Posterior vena cava (tissue), 2 donors: ENCODE data around the gene GALR2. TPM values are rescaled to one million over a fixed set of nuclear protein-coding genes. Genes with fewer than 3 reads are reported as not detected.

Experiments used
- DNase-seq: peaks from one replicate; pipeline ENCODE4 v3.0.0-alpha.2; 2020; ENCODE audit warnings: low spot score
- intact Hi-C, 2 donors: fragments of 100-400 bp; cut with DNase I; formaldehyde crosslinking; loops; one replicate each; pipeline versions ENCODE4 v1.14.1 to v1.14.2; 2022 to 2023
- microRNA-seq, 2 donors: library from miRNA; unstranded; fragments of <30 nt; microRNA quantifications; one replicate each; pipeline ENCODE4 v1.2.0, GENCODE V29; 2020 to 2021; ENCODE audit warnings: borderline microRNAs expressed in 2 of 2
- total RNA-seq, 2 donors: library from RNA; stranded (reverse); fragmentation: NEBNext Ultra II Directional; extraction: Animal tissue kit (Norgen Biotek cat#: 25700); gene quantifications; one replicate each; pipeline ENCODE4 v1.2.1, GENCODE V29; 2021
- donor health status: DM: yes; HTN: yes; CAD: no.
- donor health status: DM: yes; HTN: yes; CAD: no.

The GALR2 gene
- total RNA-seq, 2 donors from 2014 or later: not detected

DNA sequence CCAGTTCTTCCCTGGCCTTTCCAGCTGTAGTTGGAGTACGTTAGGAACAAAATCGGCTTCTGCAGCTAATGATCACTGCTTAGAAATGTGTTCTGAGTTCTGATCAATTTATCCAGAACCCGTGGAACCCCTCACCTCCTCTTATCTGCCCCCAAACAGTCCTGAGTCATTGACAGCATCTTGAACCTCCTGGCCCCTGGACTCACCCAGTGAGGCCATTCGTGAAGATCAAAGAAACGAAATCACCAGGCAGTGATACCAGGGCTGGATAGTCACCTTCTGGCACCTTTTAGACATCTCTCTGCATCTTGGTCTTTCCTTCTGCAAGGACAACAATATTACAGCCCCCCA is 46.1 kb downstream of the GALR2 start:
- DNase-seq: no peak

DNA sequence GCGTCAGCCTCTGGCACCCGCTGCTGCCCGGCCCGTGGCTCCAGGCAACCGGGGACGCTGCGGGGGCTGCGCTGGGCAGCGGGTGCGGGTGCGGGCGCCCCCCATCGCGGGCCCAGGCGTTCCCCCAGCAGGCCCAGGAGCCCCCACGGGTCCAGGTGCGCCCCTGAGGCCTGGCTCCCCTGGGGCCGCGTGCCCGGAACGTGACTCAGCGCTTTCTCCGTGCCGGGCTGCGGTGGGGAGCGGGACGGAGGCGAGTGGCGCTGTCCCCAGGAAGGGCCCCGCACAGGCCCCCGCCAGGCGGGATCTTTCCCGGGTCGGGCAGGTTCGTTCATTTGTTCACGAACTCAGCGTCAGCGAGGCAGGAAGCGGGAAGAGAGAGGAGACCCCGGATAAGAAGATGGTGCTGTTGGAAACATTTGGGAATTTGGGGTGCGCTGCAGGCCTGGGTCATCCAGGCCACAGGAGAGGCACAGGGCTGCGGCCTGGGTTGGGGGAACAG is 47.4 kb downstream of the GALR2 start:
- intact Hi-C loops: loop anchor here (1.0 to 10.0 kb wide), 3 partner anchors 157 to 273 kb away; no protein-coding TSS in a partner anchor
- no peak for DNase-seq

More for the DNA sequence above, 46.1 kb downstream of the GALR2 start:
- intact Hi-C loops: loop anchor here (1.0 to 10.0 kb wide), 3 partner anchors 158 to 274 kb away; no protein-coding TSS in a partner anchor

DNA sequence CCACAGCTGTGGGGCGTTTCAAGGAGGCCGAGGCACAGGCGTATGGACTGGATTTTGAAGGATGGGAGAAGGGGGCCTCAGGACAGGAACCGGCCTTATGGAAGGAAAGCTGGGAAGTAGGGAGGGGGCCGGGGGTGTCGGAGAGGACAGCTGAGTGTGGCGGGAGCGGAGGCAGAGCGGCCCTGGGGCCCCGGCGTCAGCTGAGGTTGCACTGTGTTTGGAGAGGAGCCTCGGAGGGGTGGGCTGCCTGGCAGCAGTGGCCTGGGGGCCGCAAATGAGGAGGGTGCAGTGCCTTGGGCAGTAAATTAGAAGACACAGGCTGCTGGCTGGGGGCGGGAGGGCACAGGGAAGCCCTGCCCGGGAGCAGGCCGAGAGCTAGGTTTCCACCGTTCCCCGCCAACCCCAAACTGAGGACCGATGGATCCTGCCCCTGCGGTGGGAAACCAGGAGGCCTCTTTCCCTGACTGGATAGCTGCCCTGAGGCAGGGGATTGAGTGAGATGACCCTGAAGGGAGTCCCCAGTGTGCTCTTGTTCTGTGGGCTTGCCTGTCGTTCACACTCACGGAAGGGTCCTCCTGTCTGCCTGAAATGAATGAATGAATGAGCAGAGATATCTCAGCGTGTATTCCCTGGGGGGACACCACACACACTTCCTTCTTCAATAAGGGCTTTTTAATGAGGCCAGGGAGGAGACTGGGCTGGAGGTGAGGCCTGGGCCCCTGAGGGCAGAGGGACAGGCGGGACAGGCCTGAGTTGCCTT is 48.0 kb downstream of the GALR2 start:
- peak; percentile 24 for DNase-seq
- intact Hi-C loops: loop anchor here in 1 of 2 donors (10.0 kb wide), 1 partner anchor 272 kb away; no protein-coding TSS in a partner anchor

DNA sequence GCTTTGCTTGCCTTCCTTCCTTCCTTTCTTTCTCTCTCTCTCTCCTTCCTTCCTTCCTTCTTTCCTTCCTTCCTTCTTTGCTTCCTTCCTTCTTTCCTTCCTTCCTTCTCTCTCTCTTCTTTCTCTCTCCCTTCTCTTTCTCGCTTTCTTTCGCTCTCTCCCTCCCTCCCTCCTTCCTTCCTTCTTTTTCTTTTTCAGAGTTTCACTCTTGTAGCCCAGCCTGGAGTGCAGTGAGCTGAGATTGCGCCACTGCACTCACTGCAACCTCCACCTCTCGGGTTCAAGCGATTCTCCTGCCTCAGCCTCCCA is 48.6 kb downstream of the GALR2 start:
- DNase-seq: no peak
- intact Hi-C loops: loop anchor here in 1 of 2 donors (10.0 kb wide), 1 partner anchor 272 kb away; no protein-coding TSS in a partner anchor

DNA sequence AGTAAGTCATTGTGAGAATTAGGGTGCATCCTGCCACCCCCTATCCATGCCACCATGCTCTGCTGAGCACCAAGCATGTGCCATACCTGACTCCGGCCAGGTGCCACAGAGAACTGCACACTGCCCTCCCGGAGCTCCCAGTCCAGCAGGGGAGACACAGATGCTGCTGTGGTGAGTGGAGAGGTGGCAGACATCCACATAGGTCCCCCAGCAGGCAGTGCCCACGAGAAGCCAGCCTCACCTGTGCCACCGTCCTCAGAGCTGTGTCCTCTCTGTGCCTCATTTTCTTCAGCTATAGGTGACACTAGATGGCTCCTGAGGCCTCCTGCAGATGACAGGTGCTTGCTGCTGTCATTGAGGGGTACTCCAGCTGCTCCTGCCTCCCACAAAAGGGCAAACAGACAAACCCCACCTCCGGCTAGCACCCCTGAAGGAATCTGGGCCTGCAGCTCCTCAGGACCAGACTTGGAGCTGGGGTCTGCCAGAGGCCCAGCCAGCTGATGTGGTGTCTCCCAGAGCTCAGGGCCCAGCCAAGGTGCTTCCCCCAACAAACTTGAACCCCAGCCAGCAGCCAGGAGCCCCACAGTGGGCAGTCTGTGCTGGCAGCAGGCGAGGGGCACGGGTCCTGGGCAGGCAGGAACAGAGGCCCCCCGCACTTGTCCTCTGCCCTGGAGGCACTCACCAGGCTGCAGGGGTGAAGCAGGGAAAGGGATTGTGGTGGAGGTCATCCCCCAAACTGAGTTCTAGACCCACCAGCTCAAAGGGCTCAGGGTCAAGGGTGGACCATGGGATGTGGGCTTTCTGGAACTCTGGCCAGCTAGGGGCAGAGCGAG is 49.4 kb downstream of the GALR2 start:
- intact Hi-C loops: loop anchor here in 1 of 2 donors (10.0 kb wide), 1 partner anchor 271 kb away; no protein-coding TSS in a partner anchor
- DNase-seq: peak; percentile 43

DNA sequence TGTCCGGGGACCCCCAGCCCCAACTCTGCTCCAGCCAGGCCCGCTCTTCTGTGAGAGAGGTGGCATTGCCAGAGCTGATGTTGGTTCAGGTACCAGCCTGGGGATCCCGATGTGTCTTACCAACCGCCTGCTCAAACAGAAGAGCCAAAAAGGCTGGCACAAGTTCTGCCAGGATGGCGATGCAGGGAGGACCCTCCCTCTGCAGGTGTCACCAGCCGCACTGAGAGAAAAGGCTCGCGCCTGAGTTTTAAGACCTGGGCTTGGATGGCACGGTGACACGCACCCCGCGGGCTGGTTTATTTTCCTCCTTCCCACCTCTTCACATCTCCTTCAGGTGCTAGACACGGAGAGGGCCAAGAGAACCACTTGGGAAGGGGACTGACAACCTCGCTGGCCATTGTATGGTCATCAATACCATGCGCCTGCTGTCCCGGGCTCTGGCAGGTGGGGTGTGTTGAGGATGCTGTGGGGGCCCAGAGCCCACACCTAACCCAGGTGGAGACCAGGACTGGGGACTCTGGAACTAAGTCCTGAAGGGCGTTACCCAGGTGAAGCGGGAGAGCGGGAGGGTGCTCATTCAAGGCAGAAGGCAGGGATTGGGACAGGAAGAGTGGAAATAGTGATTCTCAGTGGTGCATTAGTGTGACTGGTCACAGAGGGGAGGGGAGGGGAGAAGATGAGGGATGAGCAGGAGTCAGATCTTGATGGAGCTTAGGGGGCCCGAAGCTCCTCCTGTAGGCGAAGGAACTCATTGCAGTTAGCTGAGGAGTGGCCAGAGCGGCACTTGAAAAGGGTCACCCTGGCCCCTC is 50.2 kb downstream of the GALR2 start:
- no peak for DNase-seq
- intact Hi-C loops: loop anchor here in 1 of 2 donors (10.0 kb wide), 1 partner anchor 270 kb away; no protein-coding TSS in a partner anchor

DNA sequence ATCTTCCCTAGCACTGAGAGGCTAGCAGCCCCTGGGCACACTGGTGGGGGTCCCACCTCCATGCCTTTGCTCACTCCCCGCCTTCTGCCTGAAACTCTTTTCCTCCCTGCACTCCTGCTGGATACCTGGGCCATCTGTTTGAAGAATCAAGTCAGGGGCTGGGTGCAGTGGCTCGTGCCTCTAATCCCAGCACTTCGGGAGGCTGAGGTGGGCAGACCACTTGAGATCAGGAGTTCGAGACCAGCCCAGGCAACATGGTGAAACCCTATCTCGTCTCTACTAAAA is 50.8 kb downstream of the GALR2 start:
- intact Hi-C loops: loop anchor here in 1 of 2 donors (10.0 kb wide), 1 partner anchor 269 kb away; no protein-coding TSS in a partner anchor
- DNase-seq: no peak

DNA sequence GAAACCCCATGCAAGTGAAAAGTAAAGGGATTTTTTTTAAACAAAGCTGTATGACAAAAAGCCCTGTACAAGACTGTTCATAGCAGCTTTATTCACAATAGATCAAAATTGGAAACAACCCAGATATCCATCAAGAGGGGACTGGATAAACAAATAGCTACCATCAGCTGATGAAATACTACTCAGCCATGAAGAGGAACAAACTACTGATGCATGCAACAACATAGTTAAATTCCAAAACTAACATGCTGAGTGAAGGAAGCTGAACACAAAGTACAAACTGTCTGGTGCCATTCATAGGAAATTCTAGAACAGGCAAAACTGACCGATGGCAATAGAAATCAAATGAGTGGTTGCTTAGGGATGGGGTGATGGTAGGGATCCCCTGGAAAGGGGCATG is 51.3 kb downstream of the GALR2 start:
- intact Hi-C loops: loop anchor here in 1 of 2 donors (10.0 kb wide), 1 partner anchor 269 kb away; no protein-coding TSS in a partner anchor
- DNase-seq: no peak

Small RNA genes within 50 kb of the gene (microRNA-seq; reads per million reads assigned to microRNA genes)
- gene MIR6868: 0.65 to 2.3 reads per million in 2 donors

Other genes starting within 250 kb of the GALR2 start
- gene UNC13D, start 230.4 kb upstream of the GALR2 start, total RNA-seq: 10 to 100 TPM in 1 of 2 donors, 1 to 10 TPM in 1; 7.3 to 15.1 TPM
- 100 to 1,000 TPM in 1 of 2 donors, 10 to 100 TPM in 1; 75.8 to 111 TPM for gene WBP2, start 219.4 kb upstream of the GALR2 start, total RNA-seq
- 10 to 100 TPM; 60.8 to 70.9 TPM for gene TRIM47, start 196.2 kb upstream of the GALR2 start, total RNA-seq
- gene TRIM65, start 177.8 kb upstream of the GALR2 start, total RNA-seq: 10 to 100 TPM; 12.8 to 15.7 TPM
- 10 to 100 TPM; 49.3 to 55.5 TPM for gene MRPL38, start 169.9 kb upstream of the GALR2 start, total RNA-seq
- 1 to 10 TPM; 4.5 to 6.8 TPM for gene FBF1, start 133.7 kb upstream of the GALR2 start, total RNA-seq
- gene ACOX1, start 95.6 kb upstream of the GALR2 start, total RNA-seq: 10 to 100 TPM; 45.2 to 46.2 TPM
- 10 to 100 TPM; 11.1 to 12.7 TPM for gene TEN1, start 95.5 kb upstream of the GALR2 start, total RNA-seq
- 1 to 10 TPM; 2.9 to 4.9 TPM for gene CDK3, start 73.9 kb upstream of the GALR2 start, total RNA-seq
- gene EVPL, start 47.5 kb upstream of the GALR2 start, total RNA-seq: 1 to 10 TPM in 1 of 2 donors, under 1 TPM in 1; 0.33 to 1.3 TPM
- 10 to 100 TPM; 45.3 to 49.1 TPM for gene SRP68, start 2.3 kb upstream of the GALR2 start, total RNA-seq
- gene ZACN, start 4.4 kb downstream of the GALR2 start, total RNA-seq: not detected
- 10 to 100 TPM; 94.5 to 98.2 TPM for gene EXOC7, start 29.0 kb downstream of the GALR2 start, total RNA-seq
- gene FOXJ1, start 66.5 kb downstream of the GALR2 start, total RNA-seq: not detected
- gene RNF157, start 165.7 kb downstream of the GALR2 start, total RNA-seq: 1 to 10 TPM; 1.9 TPM
- gene UBALD2, start 190.6 kb downstream of the GALR2 start, total RNA-seq: 10 to 100 TPM; 21.7 to 22.5 TPM
- 1 to 10 TPM in 1 of 2 donors, under 1 TPM in 1; 0.83 to 1.6 TPM for gene QRICH2, start 233.5 kb downstream of the GALR2 start, total RNA-seq